GM12891 (cell line): ENCODE data around the gene DTNBP1.

ENCODE experiments used
- POLR2A ChIP-seq: IDR thresholded peaks from 2 replicates; pipeline ENCODE4 v1.6.1; 2011; ENCODE audit warnings: low read depth, low read length, control low read depth
- POLR2AphosphoS5 ChIP-seq: IDR thresholded peaks from 2 replicates; pipeline ENCODE4 v1.6.1; 2011; ENCODE audit warnings: low read depth, low read length, control low read depth
- TAF1 ChIP-seq: IDR thresholded peaks from 2 replicates; pipeline ENCODE4 v1.6.1; 2011; ENCODE audit warnings: low read depth, low read length, control low read depth

DNA sequence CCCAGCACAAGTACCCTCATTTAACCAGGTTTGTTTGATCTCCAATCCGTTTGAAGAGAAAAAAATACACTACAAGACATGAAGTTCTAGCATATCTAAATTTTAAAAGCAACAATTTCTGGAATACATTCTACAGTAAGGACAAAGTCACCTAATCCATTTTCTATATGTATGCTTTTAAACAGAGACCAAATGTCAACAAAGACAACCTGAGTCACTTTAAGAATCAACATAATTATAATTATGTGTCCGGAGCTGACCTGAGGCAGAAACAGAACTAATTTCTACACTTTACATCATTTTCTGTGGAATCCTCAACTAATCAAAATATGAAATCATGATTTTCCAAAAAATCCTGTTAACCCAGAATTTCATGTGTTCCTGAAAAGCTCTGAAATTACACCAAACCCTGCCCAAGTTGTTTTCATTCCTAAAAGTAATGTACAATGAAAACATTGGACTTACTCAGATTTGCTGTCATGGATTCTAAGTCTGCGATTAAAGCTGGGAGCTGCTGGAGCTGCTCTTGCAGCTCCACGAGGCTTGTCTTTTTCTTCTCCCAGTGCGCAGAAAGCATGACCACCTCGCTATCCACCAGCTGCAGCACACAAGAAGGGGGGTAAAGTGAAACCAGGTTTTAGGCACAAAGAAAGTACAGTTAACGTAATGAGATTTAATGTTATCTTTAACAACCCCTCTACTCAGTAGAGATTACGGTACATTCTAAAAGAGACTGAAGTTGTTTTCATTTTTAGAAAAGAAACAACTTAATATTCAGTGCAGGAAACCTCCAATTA is 35.8 kb downstream of the DTNBP1 start:
- TF ChIP-seq POLR2AphosphoS5 (no peak), POLR2A (no peak), TAF1 (no peak)
